ENCODE data around the gene SPATA7. TPM values are rescaled to one million over a fixed set of nuclear protein-coding genes. Genes with fewer than 3 reads are reported as not detected.

Gene SPATA7
- total and polyA plus RNA-seq, 9 of the 15 experiments (the other 6 are each of a cell fraction or from before 2014, with no cell fraction given): 0.80 to 3.3 (median 2.5) TPM

DNA sequence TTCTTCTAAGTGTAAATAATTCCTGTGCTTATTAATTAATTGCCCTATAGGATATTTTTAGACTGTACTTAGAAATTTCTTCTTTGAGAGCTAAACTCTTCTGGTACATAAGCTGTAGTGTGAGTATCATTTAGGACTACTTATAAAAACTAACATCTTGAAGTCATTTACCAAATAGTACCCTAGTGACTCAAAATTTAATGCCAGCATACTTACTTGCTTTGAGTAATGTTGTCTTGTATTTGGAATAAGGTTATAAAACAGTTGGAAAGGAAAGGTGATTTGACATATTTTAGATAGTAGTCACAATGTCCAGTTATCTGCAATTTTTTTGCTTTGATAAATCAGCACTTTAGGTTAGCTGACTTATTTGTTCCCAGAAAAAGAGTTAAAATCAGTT, 39.1 kb downstream of the SPATA7 start (continued):
- TF ChIP-seq, protein P1, sequence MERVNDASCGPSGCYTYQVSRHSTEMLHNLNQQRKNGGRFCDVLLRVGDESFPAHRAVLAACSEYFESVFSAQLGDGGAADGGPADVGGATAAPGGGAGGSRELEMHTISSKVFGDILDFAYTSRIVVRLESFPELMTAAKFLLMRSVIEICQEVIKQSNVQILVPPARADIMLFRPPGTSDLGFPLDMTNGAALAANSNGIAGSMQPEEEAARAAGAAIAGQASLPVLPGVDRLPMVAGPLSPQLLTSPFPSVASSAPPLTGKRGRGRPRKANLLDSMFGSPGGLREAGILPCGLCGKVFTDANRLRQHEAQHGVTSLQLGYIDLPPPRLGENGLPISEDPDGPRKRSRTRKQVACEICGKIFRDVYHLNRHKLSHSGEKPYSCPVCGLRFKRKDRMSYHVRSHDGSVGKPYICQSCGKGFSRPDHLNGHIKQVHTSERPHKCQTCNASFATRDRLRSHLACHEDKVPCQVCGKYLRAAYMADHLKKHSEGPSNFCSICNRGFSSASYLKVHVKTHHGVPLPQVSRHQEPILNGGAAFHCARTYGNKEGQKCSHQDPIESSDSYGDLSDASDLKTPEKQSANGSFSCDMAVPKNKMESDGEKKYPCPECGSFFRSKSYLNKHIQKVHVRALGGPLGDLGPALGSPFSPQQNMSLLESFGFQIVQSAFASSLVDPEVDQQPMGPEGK (CRISPR knock-in tag; IDR thresholded peaks at IDR 0.05; ENCODE audit: borderline replicate concordance): no peak
- TF ChIP-seq, protein P2, sequence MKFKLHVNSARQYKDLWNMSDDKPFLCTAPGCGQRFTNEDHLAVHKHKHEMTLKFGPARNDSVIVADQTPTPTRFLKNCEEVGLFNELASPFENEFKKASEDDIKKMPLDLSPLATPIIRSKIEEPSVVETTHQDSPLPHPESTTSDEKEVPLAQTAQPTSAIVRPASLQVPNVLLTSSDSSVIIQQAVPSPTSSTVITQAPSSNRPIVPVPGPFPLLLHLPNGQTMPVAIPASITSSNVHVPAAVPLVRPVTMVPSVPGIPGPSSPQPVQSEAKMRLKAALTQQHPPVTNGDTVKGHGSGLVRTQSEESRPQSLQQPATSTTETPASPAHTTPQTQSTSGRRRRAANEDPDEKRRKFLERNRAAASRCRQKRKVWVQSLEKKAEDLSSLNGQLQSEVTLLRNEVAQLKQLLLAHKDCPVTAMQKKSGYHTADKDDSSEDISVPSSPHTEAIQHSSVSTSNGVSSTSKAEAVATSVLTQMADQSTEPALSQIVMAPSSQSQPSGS (CRISPR knock-in tag; IDR thresholded peaks at IDR 0.05): no peak
- no peak for TF ChIP-seq ZFP36 (IDR thresholded peaks at IDR 0.05; ENCODE audit: low read depth, low read length, partially characterized antibody)
- no peak for TF ChIP-seq CC2D1A (IDR thresholded peaks at IDR 0.05)
- TF ChIP-seq ESRRB (CRISPR knock-in tag; IDR thresholded peaks at IDR 0.05; ENCODE audit: borderline replicate concordance): no peak
- no peak for TF ChIP-seq POLR2AphosphoS2 (IDR thresholded peaks at IDR 0.05; ENCODE audit: low read length)
- TF ChIP-seq, protein P3, sequence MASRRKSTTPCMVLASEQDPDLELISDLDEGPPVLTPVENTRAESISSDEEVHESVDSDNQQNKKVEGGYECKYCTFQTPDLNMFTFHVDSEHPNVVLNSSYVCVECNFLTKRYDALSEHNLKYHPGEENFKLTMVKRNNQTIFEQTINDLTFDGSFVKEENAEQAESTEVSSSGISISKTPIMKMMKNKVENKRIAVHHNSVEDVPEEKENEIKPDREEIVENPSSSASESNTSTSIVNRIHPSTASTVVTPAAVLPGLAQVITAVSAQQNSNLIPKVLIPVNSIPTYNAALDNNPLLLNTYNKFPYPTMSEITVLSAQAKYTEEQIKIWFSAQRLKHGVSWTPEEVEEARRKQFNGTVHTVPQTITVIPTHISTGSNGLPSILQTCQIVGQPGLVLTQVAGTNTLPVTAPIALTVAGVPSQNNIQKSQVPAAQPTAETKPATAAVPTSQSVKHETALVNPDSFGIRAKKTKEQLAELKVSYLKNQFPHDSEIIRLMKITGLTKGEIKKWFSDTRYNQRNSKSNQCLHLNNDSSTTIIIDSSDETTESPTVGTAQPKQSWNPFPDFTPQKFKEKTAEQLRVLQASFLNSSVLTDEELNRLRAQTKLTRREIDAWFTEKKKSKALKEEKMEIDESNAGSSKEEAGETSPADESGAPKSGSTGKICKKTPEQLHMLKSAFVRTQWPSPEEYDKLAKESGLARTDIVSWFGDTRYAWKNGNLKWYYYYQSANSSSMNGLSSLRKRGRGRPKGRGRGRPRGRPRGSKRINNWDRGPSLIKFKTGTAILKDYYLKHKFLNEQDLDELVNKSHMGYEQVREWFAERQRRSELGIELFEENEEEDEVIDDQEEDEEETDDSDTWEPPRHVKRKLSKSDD (conservative IDR thresholded peaks at IDR 0.05; ENCODE audit: low read length): no peak
- TF ChIP-seq PCBP2 (IDR thresholded peaks at IDR 0.05; ENCODE audit: low read depth, low read length, poor library complexity, severe bottlenecking): no peak
- no peak for TF ChIP-seq IRF2 (CRISPR knock-in tag; IDR thresholded peaks at IDR 0.05)
- TF ChIP-seq TCF3 (CRISPR knock-in tag; IDR thresholded peaks at IDR 0.05): no peak
- TF ChIP-seq ZNF217 (CRISPR knock-in tag; IDR thresholded peaks at IDR 0.05): no peak
- TF ChIP-seq ZNF408 (CRISPR knock-in tag; IDR thresholded peaks at IDR 0.05; ENCODE audit: low read depth): no peak
- TF ChIP-seq TGIF2 (CRISPR knock-in tag; IDR thresholded peaks at IDR 0.05): no peak
- TF ChIP-seq, protein P4, sequence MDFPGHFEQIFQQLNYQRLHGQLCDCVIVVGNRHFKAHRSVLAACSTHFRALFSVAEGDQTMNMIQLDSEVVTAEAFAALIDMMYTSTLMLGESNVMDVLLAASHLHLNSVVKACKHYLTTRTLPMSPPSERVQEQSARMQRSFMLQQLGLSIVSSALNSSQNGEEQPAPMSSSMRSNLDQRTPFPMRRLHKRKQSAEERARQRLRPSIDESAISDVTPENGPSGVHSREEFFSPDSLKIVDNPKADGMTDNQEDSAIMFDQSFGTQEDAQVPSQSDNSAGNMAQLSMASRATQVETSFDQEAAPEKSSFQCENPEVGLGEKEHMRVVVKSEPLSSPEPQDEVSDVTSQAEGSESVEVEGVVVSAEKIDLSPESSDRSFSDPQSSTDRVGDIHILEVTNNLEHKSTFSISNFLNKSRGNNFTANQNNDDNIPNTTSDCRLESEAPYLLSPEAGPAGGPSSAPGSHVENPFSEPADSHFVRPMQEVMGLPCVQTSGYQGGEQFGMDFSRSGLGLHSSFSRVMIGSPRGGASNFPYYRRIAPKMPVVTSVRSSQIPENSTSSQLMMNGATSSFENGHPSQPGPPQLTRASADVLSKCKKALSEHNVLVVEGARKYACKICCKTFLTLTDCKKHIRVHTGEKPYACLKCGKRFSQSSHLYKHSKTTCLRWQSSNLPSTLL (IDR thresholded peaks at IDR 0.05): no peak
- TF ChIP-seq RNF2 (IDR thresholded peaks at IDR 0.05): no peak
